Neural cell (in vitro differentiated cells): ENCODE results near the gene SLC9B1. TPM values are rescaled to one million over a fixed set of nuclear protein-coding genes. Genes with fewer than 3 reads are reported as not detected.

ENCODE experiments used
- H2AFZ ChIP-seq: fragments of 200-600, 300-800 bp; sonication (generic), shearing (Covaris generic); 2 replicates; pipeline ENCODE4 v1.6.0; 2014; ENCODE audit warnings: low read depth, mild to moderate bottlenecking, antibody characterized with exemption, low read length, moderate library complexity
- H3F3A ChIP-seq: fragments of 200-600 bp; shearing (Covaris generic); 2 replicates; pipeline ENCODE4 v1.6.1; 2016; ENCODE audit warnings: mild to moderate bottlenecking, moderate library complexity, mixed read lengths, antibody characterized with exemption, low read length; ENCODE audit not compliant: insufficient read depth, poor library complexity, severe bottlenecking
- H3K27ac ChIP-seq: fragments of 200-600, 300-800 bp; sonication (generic), shearing (Covaris generic); 2 replicates; pipeline ENCODE4 v1.5.1; 2014; ENCODE audit warnings: mild to moderate bottlenecking, low read length, moderate library complexity
- H3K27me3 ChIP-seq: fragments of 300-800, 200-600 bp; sonication (generic), shearing (Covaris generic); 2 replicates; pipeline ENCODE4 v1.6.0; 2014; ENCODE audit warnings: mild to moderate bottlenecking, low read depth, low read length, moderate library complexity; ENCODE audit not compliant: insufficient read depth
- H3K36me3 ChIP-seq: fragments of 300-800, 200-600 bp; sonication (generic), shearing (Covaris generic); 2 replicates; pipeline ENCODE4 v1.5.1; 2014; ENCODE audit warnings: mild to moderate bottlenecking, antibody characterized with exemption, low read length, moderate library complexity; ENCODE audit not compliant: insufficient read depth
- H3K4me2 ChIP-seq: fragments of 300-800, 200-600 bp; sonication (generic), shearing (Covaris generic); 2 replicates; pipeline ENCODE4 v1.6.0; 2014; ENCODE audit warnings: mild to moderate bottlenecking, low read length
- H3K4me3 ChIP-seq: fragments of 300-800, 200-600 bp; sonication (generic), shearing (Covaris generic); 2 replicates; pipeline ENCODE4 v1.5.1; 2014; ENCODE audit warnings: mild to moderate bottlenecking, low read length, moderate library complexity
- H3K79me2 ChIP-seq: fragments of 200-600 bp; shearing (Covaris generic); replicated peaks from 2 replicates; pipeline ENCODE4 v1.6.0; 2014; ENCODE audit warnings: mild to moderate bottlenecking, low read length, moderate library complexity; ENCODE audit not compliant: insufficient read depth
- H3K9ac ChIP-seq: fragments of 300-800, 200-600 bp; sonication (generic), shearing (Covaris generic); 2 replicates; pipeline ENCODE4 v1.6.1; 2016; ENCODE audit warnings: mild to moderate bottlenecking, low read length, mixed read lengths
- H3K9me2 ChIP-seq: fragments of 200-600 bp; shearing (Covaris generic); 2 replicates; pipeline ENCODE4 v1.6.1; 2016; ENCODE audit warnings: mild to moderate bottlenecking, low read length, mixed read lengths; ENCODE audit not compliant: insufficient read depth
- H3K9me3 ChIP-seq: fragments of 200-600, 300-800 bp; sonication (generic), shearing (Covaris generic); 2 replicates; pipeline ENCODE4 v1.6.1; 2016; ENCODE audit warnings: mild to moderate bottlenecking, mixed run types, low read length, moderate library complexity, mixed read lengths
- H4K20me1 ChIP-seq: fragments of 200-600 bp; shearing (Covaris generic); 2 replicates; pipeline ENCODE4 v1.6.1; 2016; ENCODE audit warnings: mild to moderate bottlenecking, mixed run types; ENCODE audit not compliant: insufficient read depth
- CTCF ChIP-seq: fragments of 450-650 bp; IDR thresholded peaks from 2 replicates; pipeline ENCODE4 v1.5.1; 2014; ENCODE audit warnings: antibody characterized with exemption, mild to moderate bottlenecking, moderate library complexity; ENCODE audit not compliant: poor library complexity, severe bottlenecking
- EP300 ChIP-seq: fragments of 450-650 bp; conservative IDR thresholded peaks from 2 replicates; pipeline ENCODE4 v1.6.1; 2014; ENCODE audit warnings: antibody characterized with exemption, mild to moderate bottlenecking, moderate library complexity; ENCODE audit not compliant: poor library complexity, severe bottlenecking
- EZH2 ChIP-seq: fragments of 200-600, 300-800 bp; shearing (Covaris generic), sonication (generic); IDR thresholded peaks from 2 replicates; pipeline ENCODE4 v1.6.1; 2014; ENCODE audit warnings: antibody characterized with exemption, low read length, borderline replicate concordance, mild to moderate bottlenecking; ENCODE audit not compliant: insufficient read depth, poor library complexity, severe bottlenecking
- MXI1 ChIP-seq: fragments of 450-650 bp; conservative IDR thresholded peaks from 2 replicates; pipeline ENCODE4 v1.6.1; 2014; ENCODE audit warnings: antibody characterized with exemption, mild to moderate bottlenecking; ENCODE audit not compliant: poor library complexity, severe bottlenecking
- POLR2AphosphoS5 ChIP-seq: IDR thresholded peaks from 2 replicates; pipeline ENCODE4 v1.6.1; 2012
- RAD21 ChIP-seq: fragments of 450-650 bp; conservative IDR thresholded peaks from 2 replicates; pipeline ENCODE4 v1.6.1; 2014; ENCODE audit warnings: antibody characterized with exemption, mild to moderate bottlenecking, moderate library complexity
- SMC3 ChIP-seq: fragments of 450-650 bp; conservative IDR thresholded peaks from 2 replicates; pipeline ENCODE4 v1.6.1; 2014; ENCODE audit warnings: antibody characterized with exemption, mild to moderate bottlenecking, moderate library complexity; ENCODE audit not compliant: poor library complexity
- TAF1 ChIP-seq: IDR thresholded peaks from 2 replicates; pipeline ENCODE4 v1.6.1; 2012; ENCODE audit warnings: low read depth
- polyA plus RNA-seq: library from polyadenylated mRNA; depleted of rRNA; stranded (reverse); fragments of >200 nt; gene quantifications from 2 replicates; pipeline ENCODE4 v1.2.3, GENCODE V29; 2014
- TF ChIP-seq, protein P1 (sequence below): IDR thresholded peaks from 2 replicates; pipeline ENCODE4 v1.6.1; 2012; ENCODE audit warnings: borderline replicate concordance

Gene SLC9B1
- polyA plus RNA-seq, 1 donor from 2014 or later, result not detected

DNA sequence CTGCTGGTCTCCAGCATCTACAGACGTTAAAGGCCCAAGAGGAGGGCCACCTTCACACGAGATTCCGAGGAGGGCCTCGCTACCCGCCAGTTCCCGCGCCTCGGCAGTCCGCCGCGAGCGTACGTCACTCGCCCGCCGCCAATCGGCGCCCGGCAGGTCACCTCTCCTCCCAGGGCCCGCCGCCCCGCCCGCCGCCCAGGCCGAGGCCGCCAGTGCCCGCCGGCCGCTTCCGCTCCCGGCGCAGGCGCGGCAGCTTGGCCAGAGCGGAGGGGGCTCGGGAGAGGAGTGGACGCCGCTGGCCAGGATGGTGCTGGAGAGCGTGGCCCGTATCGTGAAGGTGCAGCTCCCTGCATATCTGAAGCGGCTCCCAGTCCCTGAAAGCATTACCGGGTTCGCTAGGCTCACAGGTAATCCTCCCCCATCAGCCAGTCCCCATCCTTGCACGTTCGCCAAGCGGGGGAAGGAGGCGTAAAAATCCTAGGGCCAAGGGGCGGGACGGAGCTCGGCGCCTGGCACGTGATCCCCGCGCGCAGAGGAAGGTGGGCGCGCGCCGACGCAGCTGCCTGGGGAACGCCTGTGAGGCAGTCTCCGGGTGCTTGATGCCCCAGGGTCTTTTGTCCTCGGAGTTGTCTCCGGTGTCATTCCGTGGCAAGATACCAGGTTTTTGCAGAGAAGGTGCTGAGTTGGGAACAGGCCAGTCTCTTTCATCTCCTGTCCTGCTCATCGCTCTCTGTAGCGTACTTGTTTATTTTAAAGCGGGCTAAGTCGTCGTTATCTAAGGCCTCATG, 150.5 kb downstream of the SLC9B1 start, which contains the start of gene CISD2:
CISD2 (plus strand) TSS at position 212 of the 788 bp plus-strand sequence; CDS start at position 305, 93 bp downstream.
- H3K9me2 ChIP-seq, result no peaks in the 10 kb centered on the region
- TF ChIP-seq POLR2AphosphoS5 (peak; percentile 94), EP300 (peak; percentile 76), RAD21 (peak; percentile 49), SMC3 (peak; percentile 61), CTCF (peak; percentile 41), MXI1 (peak; percentile 83), TAF1 (peak; percentile 81), EZH2 (no peak)
- TF ChIP-seq, protein P1, sequence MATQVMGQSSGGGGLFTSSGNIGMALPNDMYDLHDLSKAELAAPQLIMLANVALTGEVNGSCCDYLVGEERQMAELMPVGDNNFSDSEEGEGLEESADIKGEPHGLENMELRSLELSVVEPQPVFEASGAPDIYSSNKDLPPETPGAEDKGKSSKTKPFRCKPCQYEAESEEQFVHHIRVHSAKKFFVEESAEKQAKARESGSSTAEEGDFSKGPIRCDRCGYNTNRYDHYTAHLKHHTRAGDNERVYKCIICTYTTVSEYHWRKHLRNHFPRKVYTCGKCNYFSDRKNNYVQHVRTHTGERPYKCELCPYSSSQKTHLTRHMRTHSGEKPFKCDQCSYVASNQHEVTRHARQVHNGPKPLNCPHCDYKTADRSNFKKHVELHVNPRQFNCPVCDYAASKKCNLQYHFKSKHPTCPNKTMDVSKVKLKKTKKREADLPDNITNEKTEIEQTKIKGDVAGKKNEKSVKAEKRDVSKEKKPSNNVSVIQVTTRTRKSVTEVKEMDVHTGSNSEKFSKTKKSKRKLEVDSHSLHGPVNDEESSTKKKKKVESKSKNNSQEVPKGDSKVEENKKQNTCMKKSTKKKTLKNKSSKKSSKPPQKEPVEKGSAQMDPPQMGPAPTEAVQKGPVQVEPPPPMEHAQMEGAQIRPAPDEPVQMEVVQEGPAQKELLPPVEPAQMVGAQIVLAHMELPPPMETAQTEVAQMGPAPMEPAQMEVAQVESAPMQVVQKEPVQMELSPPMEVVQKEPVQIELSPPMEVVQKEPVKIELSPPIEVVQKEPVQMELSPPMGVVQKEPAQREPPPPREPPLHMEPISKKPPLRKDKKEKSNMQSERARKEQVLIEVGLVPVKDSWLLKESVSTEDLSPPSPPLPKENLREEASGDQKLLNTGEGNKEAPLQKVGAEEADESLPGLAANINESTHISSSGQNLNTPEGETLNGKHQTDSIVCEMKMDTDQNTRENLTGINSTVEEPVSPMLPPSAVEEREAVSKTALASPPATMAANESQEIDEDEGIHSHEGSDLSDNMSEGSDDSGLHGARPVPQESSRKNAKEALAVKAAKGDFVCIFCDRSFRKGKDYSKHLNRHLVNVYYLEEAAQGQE, result peak; percentile 85
- peaks cover 9% of the 10 kb centered on the region for H3F3A ChIP-seq
- no peaks in the 10 kb centered on the region for H3K36me3 ChIP-seq
- no peaks in the 10 kb centered on the region for H3K9me3 ChIP-seq
- peak within 1 kb of the TSS; percentile 97 for H3K4me2 ChIP-seq
- H2AFZ ChIP-seq, result peak within 1 kb of the TSS; percentile 89
- H3K9ac ChIP-seq, result peak within 1 kb of the TSS; percentile 92
- peaks cover 23% of the 10 kb centered on the region for H3K79me2 ChIP-seq
- peak within 1 kb of the TSS; percentile 93 for H3K27ac ChIP-seq
- H3K4me3 ChIP-seq, result peak within 1 kb of the TSS; percentile 70
- no peaks in the 10 kb centered on the region for H3K27me3 ChIP-seq
- H4K20me1 ChIP-seq, result no peaks in the 10 kb centered on the region

GRCh38 chr4:102868153-102868780, 151.2 kb downstream of the SLC9B1 start:
- Histone ChIP-seq H3K36me3 (no peaks in the 10 kb centered on the region), H3K4me2 (peak overlapping the region; percentile 85), H3F3A (peaks cover 9% of the 10 kb centered on the region), H3K9me2 (no peaks in the 10 kb centered on the region), H3K27ac (peak overlapping the region; percentile 93), H3K9me3 (no peaks in the 10 kb centered on the region), H3K9ac (peak overlapping the region; percentile 92), H3K79me2 (peaks cover 19% of the 10 kb centered on the region), H3K27me3 (no peaks in the 10 kb centered on the region), H2AFZ (peak overlapping the region; percentile 89), H3K4me3 (peak overlapping the region; percentile 70), H4K20me1 (no peaks in the 10 kb centered on the region)
- TF ChIP-seq SMC3, result no peak
- no peak for TF ChIP-seq CTCF
- no peak for TF ChIP-seq TAF1
- TF ChIP-seq MXI1, result no peak
- TF ChIP-seq RAD21, result no peak
- no peak for TF ChIP-seq EZH2
- no peak for TF ChIP-seq EP300
